RWPE2 (cell line): ENCODE results near the gene PRPH.
"Not testable (repeated sequence)": the region's sequence is repeated elsewhere in the genome, so short reads cannot be mapped to it uniquely, and the experiment has no call there.

ENCODE experiments used
- ATAC-seq: fragments of 200-7000 bp; cut with Tn5 transposase; 3 replicates; pipeline ENCODE4 v1.9.1; 2021; ENCODE audit warnings: low read depth
- DNase-seq: peaks from one replicate; pipeline ENCODE4 v3.0.0-alpha.2; 2020; ENCODE audit warnings: low spot score
- H3K27ac ChIP-seq: fragments of 450-650 bp; 2 replicates; pipeline ENCODE4 v1.5.1; 2017; ENCODE audit warnings: mild to moderate bottlenecking; ENCODE audit not compliant: poor library complexity, severe bottlenecking
- H3K27me3 ChIP-seq: fragments of 250-450 bp; sonication (Bioruptor Pico); 2 replicates; pipeline ENCODE4 v1.5.1; 2021; ENCODE audit warnings: mild to moderate bottlenecking, moderate library complexity; ENCODE audit not compliant: insufficient read depth, poor library complexity, severe bottlenecking
- H3K36me3 ChIP-seq: fragments of 250-450 bp; sonication (Bioruptor Pico); 2 replicates; pipeline ENCODE4 v1.5.1; 2020; ENCODE audit warnings: low read depth, mild to moderate bottlenecking, moderate library complexity
- H3K4me1 ChIP-seq: fragments of 250-450 bp; sonication (Bioruptor Pico); 2 replicates; pipeline ENCODE4 v1.5.1; 2021; ENCODE audit warnings: mild to moderate bottlenecking, moderate library complexity; ENCODE audit not compliant: insufficient read depth, poor library complexity, severe bottlenecking
- H3K4me3 ChIP-seq: fragments of 250-450 bp; sonication (Bioruptor Pico); 2 replicates; pipeline ENCODE4 v1.5.1; 2021; ENCODE audit warnings: mild to moderate bottlenecking, moderate library complexity; ENCODE audit not compliant: severe bottlenecking
- H3K9me3 ChIP-seq: fragments of 250-450 bp; sonication (Bioruptor Pico); 2 replicates; pipeline ENCODE4 v1.5.1; 2021; ENCODE audit warnings: mild to moderate bottlenecking, moderate library complexity; ENCODE audit not compliant: severe bottlenecking
- CTCF ChIP-seq: fragments of 450-650 bp; IDR thresholded peaks from one replicate; pipeline ENCODE4 v1.5.1; 2017; ENCODE audit warnings: mild to moderate bottlenecking, moderate library complexity; ENCODE audit not compliant: poor library complexity, severe bottlenecking

The PRPH gene

DNA sequence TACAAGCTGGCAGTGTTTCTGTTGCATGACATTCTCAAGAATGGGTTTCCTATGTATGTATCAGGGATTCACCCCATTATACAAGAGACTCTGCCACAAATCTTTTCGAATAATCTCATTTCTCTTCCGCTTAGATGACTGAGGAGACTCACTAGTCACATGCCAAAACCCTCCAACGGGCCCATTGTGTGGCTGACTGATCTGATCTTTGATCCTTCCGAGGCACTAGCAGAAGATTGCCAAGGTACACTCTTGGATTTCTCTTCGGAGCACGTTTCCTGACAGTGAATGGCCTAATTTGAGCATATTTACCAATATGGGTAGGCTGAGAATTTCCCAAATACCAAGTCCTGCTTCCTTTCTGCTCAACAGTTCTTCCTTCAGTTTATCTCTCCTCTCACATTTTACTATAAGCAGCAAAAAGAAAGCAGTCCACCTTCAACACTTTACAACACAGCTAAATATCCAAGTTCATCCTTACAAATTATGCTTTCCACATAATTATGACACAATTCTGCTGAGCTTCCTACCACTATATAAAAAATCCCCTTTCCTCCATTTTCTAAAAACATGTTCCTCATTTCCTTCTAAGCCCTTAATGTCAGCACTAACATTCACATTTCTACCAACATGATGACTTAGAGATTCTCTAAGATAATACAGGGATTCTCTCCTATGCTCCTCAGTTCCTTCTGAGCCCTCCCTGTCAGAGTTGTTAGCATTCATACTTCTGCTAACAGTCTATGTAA is 11.0 kb downstream of the PRPH start:
- no peaks in the 10 kb centered on the region for H3K9me3 ChIP-seq
- no peaks in the 10 kb centered on the region for H3K27me3 ChIP-seq
- H3K4me1 ChIP-seq = no peaks in the 10 kb centered on the region
- DNase-seq (no peak), ATAC-seq (no peak)
- no peaks in the 10 kb centered on the region for H3K36me3 ChIP-seq
- no peak for TF ChIP-seq CTCF
- H3K27ac ChIP-seq = no peak overlapping the region
- no peak overlapping the region for H3K4me3 ChIP-seq

DNA sequence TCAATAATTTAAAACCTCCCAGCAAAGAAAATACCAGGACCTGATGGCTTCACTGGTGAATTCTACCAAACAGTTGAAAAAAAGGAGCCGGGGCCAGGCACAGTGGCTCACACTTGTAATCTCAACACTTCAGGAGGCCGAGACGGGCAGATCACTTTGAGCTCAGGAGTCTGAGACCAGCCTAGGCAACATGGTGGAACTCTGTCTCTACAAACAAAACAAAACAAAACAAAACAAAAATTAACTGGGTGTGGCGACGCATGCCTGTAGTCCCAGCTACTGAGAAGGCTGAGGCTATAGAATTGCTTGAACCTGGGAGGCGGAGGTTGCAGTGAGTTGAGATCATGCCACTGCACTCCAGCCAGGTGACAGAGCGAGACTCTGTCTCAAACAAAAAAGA is 14.4 kb downstream of the PRPH start:
- no peaks in the 10 kb centered on the region for H3K9me3 ChIP-seq
- no peak overlapping the region for H3K27ac ChIP-seq
- H3K4me3 ChIP-seq = no peak overlapping the region
- no peaks in the 10 kb centered on the region for H3K4me1 ChIP-seq
- TF ChIP-seq CTCF = no peak
- ATAC-seq (no peak), DNase-seq (no peak)
- H3K36me3 ChIP-seq = no peaks in the 10 kb centered on the region
- no peaks in the 10 kb centered on the region for H3K27me3 ChIP-seq

DNA sequence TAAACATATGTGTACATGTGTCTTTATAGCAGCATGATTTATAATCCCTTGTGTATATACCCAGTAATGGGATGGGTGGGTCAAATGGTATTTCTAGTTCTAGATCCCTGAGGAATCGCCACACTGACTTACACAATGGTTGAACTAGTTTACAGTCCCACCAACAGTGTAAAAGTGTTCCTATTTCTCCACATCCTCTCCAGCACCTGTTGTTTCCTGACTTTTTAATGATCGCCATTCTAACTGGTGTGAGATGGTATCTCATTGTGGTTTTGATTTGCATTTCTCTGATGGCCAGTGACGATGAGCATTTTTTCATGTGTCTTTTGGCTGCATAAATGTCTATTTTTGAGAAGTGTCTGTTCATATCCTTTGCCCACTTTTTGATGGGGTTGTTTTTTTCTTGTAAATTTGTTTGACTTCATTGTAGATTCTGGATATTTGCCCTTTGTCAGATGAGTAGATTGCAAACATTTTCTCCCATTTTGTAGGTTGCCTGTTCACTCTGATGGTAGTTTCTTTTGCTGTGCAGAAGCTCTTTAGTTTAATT is 15.6 kb downstream of the PRPH start:
- H3K4me1 ChIP-seq, H3K27me3 ChIP-seq, H3K27ac ChIP-seq, H3K4me3 ChIP-seq, DNase-seq, ATAC-seq, H3K9me3 ChIP-seq, H3K36me3 ChIP-seq: not testable (repeated sequence)

GRCh38 chr12:49314811-49315210 is 19.9 kb downstream of the PRPH start:
- DNase-seq (no peak), ATAC-seq (no peak)
- TF ChIP-seq CTCF = no peak
- H3K4me3 ChIP-seq = no peak overlapping the region
- H3K36me3 ChIP-seq = no peaks in the 10 kb centered on the region
- no peaks in the 10 kb centered on the region for H3K27me3 ChIP-seq
- no peak overlapping the region for H3K27ac ChIP-seq
- H3K9me3 ChIP-seq = no peaks in the 10 kb centered on the region
- H3K4me1 ChIP-seq = peaks cover 6% of the 10 kb centered on the region

GRCh38 chr12:49317118-49317517 is 22.2 kb downstream of the PRPH start:
- not testable (repeated sequence) for DNase-seq, H3K36me3 ChIP-seq, H3K9me3 ChIP-seq, H3K4me3 ChIP-seq, ATAC-seq, H3K4me1 ChIP-seq, H3K27ac ChIP-seq, H3K27me3 ChIP-seq

DNA sequence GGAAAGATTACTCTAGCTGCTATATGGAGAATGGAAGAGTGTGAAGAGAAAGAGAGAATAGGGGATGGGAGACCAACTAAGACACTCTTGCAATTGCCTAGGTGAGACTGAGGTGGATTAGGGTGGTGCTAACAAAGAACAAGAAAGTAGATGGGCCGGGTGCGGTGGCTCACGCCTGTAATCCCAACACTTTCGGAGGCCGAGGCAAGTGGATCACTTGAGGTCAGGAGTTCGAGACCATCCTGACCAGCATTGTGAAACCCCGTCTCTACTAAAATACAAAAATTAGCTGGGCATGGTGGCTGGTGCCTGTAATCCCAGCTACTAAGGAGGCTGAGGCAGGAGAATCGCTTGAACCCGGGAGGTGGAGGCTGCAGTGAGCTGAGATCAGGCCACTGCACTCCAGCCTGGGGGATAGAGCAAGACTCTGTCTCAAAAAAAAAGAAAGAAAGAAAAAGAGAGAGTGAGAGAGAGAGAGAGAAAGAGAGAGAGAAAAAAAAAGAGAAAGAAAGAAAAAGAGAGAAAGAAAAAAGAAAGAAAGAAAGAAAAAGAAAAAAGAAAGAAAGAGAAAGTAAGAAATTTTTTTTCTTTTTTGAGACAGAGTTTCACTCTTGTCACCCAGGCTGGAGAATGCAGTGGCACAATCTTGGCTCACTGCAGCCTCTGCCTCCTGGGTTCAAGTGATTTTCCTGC is 25.6 kb downstream of the PRPH start:
- H3K4me3 ChIP-seq, H3K9me3 ChIP-seq, ATAC-seq, DNase-seq, H3K4me1 ChIP-seq, H3K27ac ChIP-seq, H3K27me3 ChIP-seq: not testable (repeated sequence)
- peaks cover 13% of the 10 kb centered on the region for H3K36me3 ChIP-seq
